IPS-NIHi7 (cell line): ENCODE measurements around the gene SIX5.
"Not testable (repeated sequence)": the region's sequence is repeated elsewhere in the genome, so short reads cannot be mapped to it uniquely, and the experiment has no call there.

Experiments used
- DNase-seq: peaks from one replicate; pipeline ENCODE4 v3.0.0; 2012; ENCODE audit warnings: mixed read lengths; ENCODE audit errors: extremely low spot score

Gene SIX5

GRCh38 chr19:45754323-45754722 lies 14.7 kb downstream of the SIX5 start:
- no peak for DNase-seq

- DNase-seq, result peak; percentile 83
Measured at GRCh38 chr19:45753548-45753947, 15.5 kb downstream of the SIX5 start.

GRCh38 chr19:45752639-45753038 lies 16.4 kb downstream of the SIX5 start:
- no peak for DNase-seq

- not testable (repeated sequence) for DNase-seq
Measured at GRCh38 chr19:45751483-45751882, 17.6 kb downstream of the SIX5 start.

- DNase-seq, result no peak
Measured at GRCh38 chr19:45747513-45747912, 21.5 kb downstream of the SIX5 start.

GRCh38 chr19:45746866-45747265 lies 22.2 kb downstream of the SIX5 start:
- no peak for DNase-seq

- no peak for DNase-seq
Measured at GRCh38 chr19:45745606-45746005, 23.4 kb downstream of the SIX5 start.

GRCh38 chr19:45742969-45743368 lies 26.1 kb downstream of the SIX5 start:
- DNase-seq, result peak; percentile 6

- no peak for DNase-seq
Measured at GRCh38 chr19:45739498-45740439, 29.3 kb downstream of the SIX5 start.

GRCh38 chr19:45733160-45733810 lies 35.8 kb downstream of the SIX5 start, which contains the start of gene MEIOSIN:
Gene MEIOSIN (plus strand): TSS chr19:45733439. CDS start chr19:45735377, 1,938 bp downstream.
- DNase-seq, result no peak

- peak; percentile 96 for DNase-seq
Measured at GRCh38 chr19:45730368-45731288, 38.4 kb downstream of the SIX5 start, which contains the start of gene FBXO46. Gene FBXO46 (minus strand): TSS chr19:45730896. CDS start chr19:45713495, 17,401 bp downstream.

- no peak for DNase-seq
Measured at GRCh38 chr19:45729800-45730290, 39.2 kb downstream of the SIX5 start.

- DNase-seq, result not testable (repeated sequence)
Measured at GRCh38 chr19:45728683-45729082, 40.4 kb downstream of the SIX5 start.

GRCh38 chr19:45720065-45720464 lies 49.0 kb downstream of the SIX5 start:
- DNase-seq, result not testable (repeated sequence)

GRCh38 chr19:45717983-45718650 lies 50.9 kb downstream of the SIX5 start:
- no peak for DNase-seq

- DNase-seq, result peak; percentile 99
Measured at GRCh38 chr19:45717131-45717982, 51.7 kb downstream of the SIX5 start.

GRCh38 chr19:45716359-45717130 lies 52.5 kb downstream of the SIX5 start:
- DNase-seq, result peak; percentile 38

- DNase-seq, result no peak
Measured at GRCh38 chr19:45715139-45715538, 53.9 kb downstream of the SIX5 start.
